ENCODE measurements around the gene SHLD1. TPM values are rescaled to one million over a fixed set of nuclear protein-coding genes. Genes with fewer than 3 reads are reported as not detected.

Gene SHLD1
- total RNA-seq, 1 donor from 2014 or later: 3.1 TPM

GRCh38 chr20:5913166-5913565 is 163.0 kb downstream of the SHLD1 start:
- TF ChIP-seq CTCF (IDR thresholded peaks at IDR 0.05): no peak
- peaks cover 13% of the 10 kb centered on the region for H3K4me1 Mint-ChIP-seq (ENCODE audit: low read depth)
- peaks cover 30% of the 10 kb centered on the region for H3K27me3 Mint-ChIP-seq (ENCODE audit: low read depth)
- no peaks in the 10 kb centered on the region for H3K36me3 Mint-ChIP-seq (ENCODE audit: low read depth)
- no peak for DNase-seq (ENCODE audit: low spot score)
- H3K4me3 Mint-ChIP-seq (ENCODE audit: unreplicated experiment): no peak overlapping the region
- H3K9me3 Mint-ChIP-seq (ENCODE audit: low read depth): no peaks in the 10 kb centered on the region
- no peak overlapping the region for H3K27ac Mint-ChIP-seq (ENCODE audit: unreplicated experiment)

Other genes starting within 250 kb of the SHLD1 start
- 23.2 to 32.2 TPM (median 30.2 TPM) in 3 replicates for gene GPCPD1, start 139.4 kb upstream of the SHLD1 start, total RNA-seq
- gene CHGB, start 161.1 kb downstream of the SHLD1 start, total RNA-seq: not detected in 3 replicates
- gene TRMT6, start 200.1 kb downstream of the SHLD1 start, total RNA-seq: 9.3 to 11.4 TPM (median 9.7 TPM) in 3 replicates
- 4.2 to 9.2 TPM (median 5.0 TPM) in 3 replicates for gene MCM8, start 200.3 kb downstream of the SHLD1 start, total RNA-seq